ENCODE data around the gene MOK.
A peak's percentile ranks its signal among the peaks of the same experiment; 100 is the strongest.
"Not testable (repeated sequence)": the region's sequence is repeated elsewhere in the genome, so short reads cannot be mapped to it uniquely, and the experiment has no call there.

The MOK gene

GRCh38 chr14:102304611-102305506, at the start of gene MOK:
Gene MOK (minus strand): TSS chr14:102305164. CDS start chr14:102304968, 196 bp downstream.
- DNase-seq, result peak; percentile 64

GRCh38 chr14:102353126-102353619, 48.2 kb upstream of the MOK start:
- DNase-seq, result no peak

GRCh38 chr14:102352213-102352612, 47.2 kb upstream of the MOK start:
- DNase-seq, result peak; percentile 62

GRCh38 chr14:102351593-102351992, 46.6 kb upstream of the MOK start:
- DNase-seq, result peak; percentile 47

GRCh38 chr14:102351023-102351422, 46.1 kb upstream of the MOK start:
- no peak for DNase-seq

DNA sequence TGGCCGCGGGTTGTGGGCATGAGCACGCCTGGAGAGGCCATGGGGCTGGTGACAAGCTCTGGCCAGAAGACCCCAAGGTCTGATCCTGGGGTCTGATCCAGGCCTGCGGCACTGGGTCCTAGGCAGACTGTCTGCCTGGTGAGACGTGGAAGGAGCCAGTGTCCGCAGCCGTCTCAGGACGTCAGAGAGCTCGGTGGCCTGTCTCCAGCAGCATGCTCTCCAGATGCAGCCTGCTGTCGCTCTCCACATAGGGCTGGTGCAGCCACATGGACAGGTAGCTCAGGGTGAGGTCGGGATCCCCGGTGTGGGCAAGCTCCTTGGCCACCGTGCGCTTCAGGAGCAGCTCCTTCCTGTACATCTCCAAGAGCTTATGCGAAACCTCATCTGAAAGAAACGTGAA, 43.4 kb upstream of the MOK start:
- no peak for DNase-seq

DNA sequence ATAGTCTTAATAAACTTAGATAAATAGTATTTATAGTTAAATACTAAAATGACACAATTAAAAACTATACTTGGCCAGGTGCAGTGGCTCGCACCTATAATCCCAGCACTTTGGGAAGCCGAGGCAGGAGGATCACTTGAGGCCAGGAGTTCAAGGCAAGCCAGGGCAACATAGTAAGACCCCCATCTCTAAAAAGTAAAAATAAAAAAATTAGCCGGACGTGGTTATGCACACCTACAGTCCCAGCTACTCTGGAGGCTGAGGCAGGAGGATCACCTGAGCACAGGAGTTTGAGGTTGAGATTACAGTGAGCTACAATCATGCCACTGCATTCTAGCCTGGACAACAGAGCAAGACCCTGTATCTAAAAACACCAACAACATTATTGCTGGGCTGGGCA, 41.7 kb upstream of the MOK start:
- DNase-seq, result no peak

GRCh38 chr14:102345232-102345631, 40.3 kb upstream of the MOK start:
- no peak for DNase-seq

DNA sequence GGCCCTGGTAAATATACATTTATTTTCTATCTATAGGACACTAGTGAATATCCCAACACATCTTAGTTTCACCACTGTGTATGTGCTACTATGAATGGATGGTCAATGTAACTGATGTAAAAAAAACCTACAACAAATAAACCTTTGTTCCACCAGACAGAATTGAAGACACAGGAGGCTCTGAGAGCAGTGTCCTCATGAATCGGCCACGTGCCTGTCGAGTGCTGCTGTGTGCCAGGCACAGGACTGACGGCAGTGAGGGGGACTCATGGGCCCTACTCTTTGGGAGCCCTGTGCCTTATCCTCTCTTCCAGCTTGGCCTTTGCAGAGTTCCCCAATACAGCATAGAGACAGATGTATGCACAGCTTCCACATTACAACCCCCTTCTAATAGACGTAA, 39.5 kb upstream of the MOK start:
- DNase-seq, result no peak

GRCh38 chr14:102344084-102344483, 39.1 kb upstream of the MOK start:
- DNase-seq, result no peak

- DNase-seq, result no peak
These were observed 37.3 kb upstream of the MOK start for GRCh38 chr14:102342238-102342637.

DNA sequence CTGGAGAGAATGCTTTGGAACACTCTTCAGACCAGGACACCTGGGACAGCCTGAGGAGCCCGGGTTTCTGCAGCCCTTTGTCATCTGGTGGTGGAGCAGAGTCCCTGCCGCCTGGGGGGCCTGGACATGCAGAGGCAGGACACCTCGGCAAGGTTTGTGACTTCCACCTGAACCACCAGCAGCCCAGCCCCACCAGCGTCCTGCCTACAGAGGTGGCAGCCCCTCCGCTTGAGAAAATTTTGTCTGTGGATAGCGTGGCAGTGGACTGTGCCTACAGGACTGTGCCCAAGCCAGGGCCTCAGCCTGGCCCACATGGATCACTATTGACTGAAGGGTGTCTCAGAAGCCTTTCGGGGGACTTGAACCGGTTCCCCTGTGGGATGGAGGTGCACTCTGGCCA, 36.6 kb upstream of the MOK start:
- DNase-seq, result no peak

DNA sequence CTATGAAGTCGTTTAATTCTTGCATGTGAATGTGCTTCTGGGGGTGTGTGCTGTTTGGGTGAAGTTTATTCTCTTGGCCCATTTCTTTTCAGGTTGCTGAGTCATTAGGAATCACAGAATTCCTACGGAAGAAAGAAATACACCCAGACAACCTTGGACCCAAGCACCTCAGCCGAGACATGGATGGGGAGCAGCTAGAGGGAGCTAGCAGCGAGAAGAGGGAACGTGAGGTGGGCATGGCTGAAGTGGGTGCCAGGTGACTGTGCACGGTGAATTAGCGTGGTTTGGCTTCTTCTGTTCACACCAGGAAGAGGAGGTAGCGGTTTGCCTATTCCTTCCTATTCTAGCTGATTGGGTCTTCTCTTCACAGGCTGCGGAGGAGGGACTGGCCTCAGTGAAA, 33.8 kb upstream of the MOK start:
- no peak for DNase-seq

DNA sequence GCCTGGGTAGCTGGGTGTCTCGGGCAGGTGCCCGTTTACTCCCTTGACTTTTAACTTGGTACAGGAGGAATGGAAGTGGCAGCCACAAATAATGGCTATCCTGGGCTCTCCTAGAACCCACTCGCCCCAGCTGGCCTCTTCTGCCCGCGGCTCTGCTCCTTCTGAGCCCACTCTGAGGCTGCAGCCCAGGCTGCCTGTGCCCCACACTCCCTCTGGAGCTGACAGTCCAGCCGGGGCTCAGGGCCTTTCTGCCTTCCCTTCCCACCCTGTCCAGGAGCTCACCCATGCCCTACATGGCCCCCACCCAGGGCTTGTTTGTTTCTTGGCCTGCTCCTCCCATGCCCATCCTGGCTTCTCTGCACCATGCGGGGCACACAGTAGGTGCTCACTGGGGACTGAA, 30.2 kb upstream of the MOK start:
- no peak for DNase-seq

DNA sequence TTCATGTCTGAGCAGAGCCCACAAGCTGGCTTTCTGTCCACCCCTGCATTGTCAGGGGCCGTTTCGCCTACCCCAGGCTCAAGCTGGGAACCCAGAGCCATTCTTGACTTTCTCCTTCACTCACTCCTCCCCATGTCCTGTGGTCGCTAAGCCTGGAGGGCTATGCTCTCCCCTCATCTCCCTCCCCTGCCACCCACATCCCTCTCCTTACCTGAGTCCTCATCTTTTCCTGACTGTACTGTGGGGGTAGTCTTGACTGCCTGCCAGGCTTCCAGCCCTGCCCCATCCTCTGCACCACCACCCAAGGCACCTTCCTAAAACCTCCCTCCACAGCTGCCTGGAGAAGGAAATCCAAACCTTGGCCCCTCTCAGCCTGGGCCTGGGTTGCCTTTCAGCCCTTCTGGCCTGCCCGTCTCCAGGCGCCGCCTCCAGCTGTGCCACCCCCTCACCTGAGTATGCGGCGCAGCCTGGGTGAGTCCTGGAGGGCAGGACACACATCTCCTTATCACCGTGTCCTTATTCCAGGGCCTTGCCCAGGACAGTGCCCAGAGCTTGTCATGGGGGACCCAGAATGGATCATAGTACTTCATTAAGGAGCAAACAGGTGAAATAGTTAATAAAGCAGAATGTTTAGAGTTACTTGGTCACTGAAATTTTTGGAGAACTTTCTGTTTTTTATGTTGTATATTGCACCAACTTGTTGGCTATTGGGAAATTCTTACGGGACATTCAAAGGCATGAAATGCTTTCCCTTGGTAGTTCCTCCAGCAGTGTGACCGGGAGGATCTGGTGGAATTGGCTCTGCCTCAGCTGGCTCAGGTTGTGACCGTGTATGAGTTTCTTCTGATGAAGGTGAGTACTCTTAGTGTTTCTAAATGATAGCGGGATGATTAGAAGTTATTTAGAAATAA, 29.1 kb upstream of the MOK start:
- DNase-seq, result no peak

DNA sequence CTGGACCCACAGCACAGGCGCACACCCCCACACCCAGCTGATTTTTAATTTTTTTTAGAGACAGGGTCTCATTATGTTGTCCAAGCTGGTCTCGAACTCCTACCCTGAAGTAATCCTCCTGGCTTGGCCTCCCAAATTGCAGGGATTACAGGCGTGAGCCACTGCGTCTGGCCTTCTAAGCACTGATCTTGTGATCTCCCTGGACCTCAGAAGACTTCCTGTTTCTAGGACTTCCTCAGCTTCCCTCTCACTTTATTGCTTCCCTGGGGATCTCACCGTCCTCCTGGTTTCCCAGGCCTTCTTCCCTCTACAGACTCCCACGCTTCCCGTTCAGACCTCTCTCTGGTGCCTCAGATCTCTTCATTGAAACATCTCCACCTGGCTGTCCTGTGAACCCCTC, 28.4 kb upstream of the MOK start:
- no peak for DNase-seq

DNA sequence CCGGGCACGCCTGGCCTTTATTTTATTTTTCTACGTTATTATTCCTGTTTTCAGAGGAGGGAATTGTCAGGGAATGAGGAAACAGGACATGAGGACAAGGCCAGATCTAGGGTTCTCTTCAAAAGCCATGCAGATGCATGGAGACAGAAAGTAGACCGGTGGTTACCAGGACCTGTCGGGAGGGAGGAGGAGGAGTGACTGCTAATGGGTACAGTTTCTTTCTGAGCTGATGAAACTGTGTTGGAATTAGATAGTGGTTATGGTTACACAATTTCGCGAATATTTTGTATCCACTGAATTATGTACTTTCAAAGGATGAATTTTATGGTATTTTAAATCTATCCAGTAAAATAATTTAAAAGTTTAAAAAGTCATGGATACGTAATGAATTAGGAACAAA, 25.8 kb upstream of the MOK start:
- no peak for DNase-seq

DNA sequence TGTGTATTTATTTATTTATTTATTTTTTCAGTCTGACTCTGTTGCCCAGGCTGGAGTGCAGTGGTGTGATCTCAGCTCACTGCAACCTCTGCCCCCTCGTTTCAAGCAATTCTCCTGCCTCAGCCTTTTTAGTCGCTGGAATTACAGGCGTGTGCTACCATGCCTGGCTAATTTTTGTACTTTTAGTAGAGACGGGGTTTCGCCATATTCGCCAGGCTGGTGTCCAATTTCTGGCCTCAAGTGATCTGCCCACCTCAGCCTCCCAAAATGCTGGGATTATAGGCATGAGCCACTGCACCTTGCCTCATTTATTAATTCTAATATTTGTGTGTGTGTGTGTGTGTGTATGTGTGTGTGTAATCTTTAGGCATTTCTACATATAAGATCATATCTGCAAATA, 24.4 kb upstream of the MOK start:
- not testable (repeated sequence) for DNase-seq

- no peak for DNase-seq
These were observed 21.6 kb upstream of the MOK start for GRCh38 chr14:102326583-102326982.

- no peak for DNase-seq
These were observed 20.9 kb upstream of the MOK start for GRCh38 chr14:102325791-102326345.

DNA sequence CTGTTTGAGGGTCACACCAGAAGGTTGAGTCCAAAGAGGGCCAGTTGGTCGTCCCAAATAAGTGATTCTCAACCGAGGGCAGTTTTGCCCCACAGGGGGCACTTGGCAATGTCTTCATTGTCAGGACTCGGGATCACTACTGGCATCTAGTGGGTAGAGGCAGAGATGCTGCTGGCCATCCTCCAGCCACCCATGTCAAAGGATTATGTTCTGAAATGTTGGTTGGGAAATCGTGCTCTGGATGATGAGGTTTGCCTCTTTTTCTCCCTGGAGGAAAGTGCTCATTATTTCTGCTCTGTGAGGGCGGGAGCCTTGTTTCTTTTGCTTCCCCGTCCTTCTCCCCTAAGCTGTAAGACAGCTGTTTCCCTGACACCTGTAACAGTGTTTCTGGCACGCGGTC, 18.1 kb upstream of the MOK start:
- peak; percentile 48 for DNase-seq

GRCh38 chr14:102321456-102322422, 16.8 kb upstream of the MOK start:
- no peak for DNase-seq

Data from GF-D8 (cell line).